Measurements from ENCODE around the gene LDB3. TPM values are rescaled to one million over a fixed set of nuclear protein-coding genes. Genes with fewer than 3 reads are reported as not detected.

Gene LDB3
- total RNA-seq, 1 donor from 2014 or later: not detected

DNA sequence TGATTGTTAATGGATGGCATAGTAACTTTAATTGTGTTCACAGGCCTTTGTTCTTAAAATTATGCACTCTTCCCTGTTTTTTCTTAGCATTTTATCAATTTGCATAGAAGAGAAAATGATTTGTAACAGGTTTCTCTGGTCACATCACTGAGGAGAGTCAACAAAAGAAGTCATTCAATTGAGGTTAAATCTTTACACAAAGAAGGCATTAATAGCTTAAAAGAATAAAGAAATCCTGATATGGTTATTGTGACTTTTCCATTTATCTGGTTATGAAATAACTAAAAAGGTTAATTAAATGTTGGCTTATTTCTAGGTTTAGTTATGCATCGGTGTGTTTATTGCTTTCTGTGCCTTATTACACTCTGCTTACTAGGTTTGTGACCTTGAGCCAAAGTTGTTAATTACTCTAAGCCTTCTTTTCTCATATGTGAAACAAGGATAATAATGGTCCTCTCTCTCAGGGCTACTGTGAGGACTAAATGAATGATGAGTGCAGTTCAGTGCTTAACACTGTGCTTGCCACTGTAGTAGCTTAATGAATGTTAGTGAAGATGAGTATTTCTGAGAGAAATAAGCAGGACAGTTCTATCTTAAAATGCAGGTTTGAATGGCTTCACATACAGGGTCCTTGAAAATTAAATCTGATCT is 100.2 kb downstream of the LDB3 start:
- DNase-seq: no peak

DNA sequence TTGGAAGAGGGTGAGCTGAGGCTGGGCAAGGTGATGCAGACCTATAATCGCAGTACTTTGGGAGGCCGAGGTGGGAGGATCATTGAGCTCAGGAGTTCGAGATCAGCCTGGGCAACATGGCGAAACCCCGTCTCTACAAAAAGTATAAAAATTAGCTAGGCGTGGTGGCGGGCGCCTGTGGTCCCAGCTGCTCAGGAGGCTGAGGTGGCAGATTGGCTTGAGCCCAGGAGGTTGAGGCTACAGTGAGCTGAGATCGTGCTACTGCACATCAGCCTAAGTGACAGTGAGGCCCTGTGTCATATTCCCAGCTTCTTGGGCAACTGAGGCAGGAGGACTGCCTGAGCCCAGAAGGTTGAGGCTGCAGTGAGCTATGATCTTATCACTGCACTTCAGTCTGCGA is 101.7 kb downstream of the LDB3 start:
- no peak for DNase-seq

DNA sequence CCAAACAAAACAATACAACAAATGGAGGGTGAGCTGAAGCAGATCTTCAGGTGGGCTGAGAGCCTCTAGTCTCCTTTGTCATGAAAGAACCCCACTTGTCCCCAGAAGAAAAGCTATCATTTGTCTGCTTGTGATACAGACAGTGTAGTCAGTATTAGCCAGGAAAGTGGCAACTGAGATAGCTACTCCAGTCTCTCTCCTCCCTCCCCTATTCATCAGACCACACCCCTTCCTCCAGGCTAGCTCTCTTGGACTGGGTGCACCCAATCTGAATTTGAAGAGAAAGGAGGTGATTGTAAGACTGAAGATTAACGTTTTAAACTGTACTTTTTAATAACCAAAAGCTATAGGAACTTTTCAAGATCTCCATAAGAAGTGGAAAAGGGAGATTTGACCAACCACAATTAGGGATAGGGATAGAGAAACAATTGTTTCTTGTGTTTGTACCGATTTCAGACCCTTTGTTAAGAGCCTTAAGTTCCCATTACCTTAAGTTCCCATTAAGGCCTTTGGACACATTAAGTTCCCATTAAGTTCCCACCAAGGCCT is 102.2 kb downstream of the LDB3 start:
- no peak for DNase-seq

GRCh38 chr10:86773498-86773897 is 105.2 kb downstream of the LDB3 start:
- DNase-seq: no peak

GRCh38 chr10:86775056-86775869 is 107.0 kb downstream of the LDB3 start:
- DNase-seq: no peak

GRCh38 chr10:86775870-86776180 is 107.5 kb downstream of the LDB3 start:
- no peak for DNase-seq

- no peak for DNase-seq
These were observed 111.1 kb downstream of the LDB3 start for GRCh38 chr10:86779220-86780017.

GRCh38 chr10:86782701-86783418 is 114.5 kb downstream of the LDB3 start:
- DNase-seq: no peak

DNA sequence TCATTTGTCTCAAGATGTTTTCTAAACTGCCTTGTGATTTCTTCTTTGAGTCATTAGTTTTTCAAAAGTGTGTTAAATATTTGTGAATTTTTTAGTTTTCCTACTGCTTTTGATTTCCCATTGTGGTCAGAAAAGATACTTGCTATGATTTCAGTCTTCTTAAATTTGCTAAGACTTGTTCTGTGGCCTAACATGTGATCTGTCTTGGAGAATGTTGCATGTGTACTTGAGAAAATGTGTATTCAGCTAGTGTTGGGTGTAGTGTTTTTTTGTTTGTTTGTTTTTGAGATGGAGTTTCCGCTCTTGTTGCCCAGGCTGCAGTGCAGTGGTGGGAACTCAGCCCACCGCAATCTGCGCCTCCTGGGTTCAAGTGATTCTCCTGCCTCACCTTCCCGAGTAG is 116.7 kb downstream of the LDB3 start:
- no peak for DNase-seq

Other genes with a start within 250 kb of the LDB3 start
- gene WAPL, start 146.7 kb upstream of the LDB3 start, total RNA-seq: 46.5 and 62.3 TPM in 2 replicates
- gene OPN4, start 14.0 kb upstream of the LDB3 start, total RNA-seq: not detected in 2 replicates
- gene BMPR1A, start 88.1 kb downstream of the LDB3 start, total RNA-seq: 0.23 and 0.51 TPM in 2 replicates